Activated T-cell treated with anti-CD3 and anti-CD28 coated beads, Interleukin-2, amount 50 U/mL, for 72 hours (primary cell): Measurements from ENCODE around the gene EYA2. TPM values are rescaled to one million over a fixed set of nuclear protein-coding genes. Genes with fewer than 3 reads are reported as not detected.
"Not testable (repeated sequence)": the region's sequence is repeated elsewhere in the genome, so short reads cannot be mapped to it uniquely, and the experiment has no call there.

Source experiments
- ATAC-seq, 2 donors: fragments of 150-1000 bp; cut with Tn5 transposase; replicated peaks in 1 of 2; 2 replicates each; pipeline ENCODE4 v1.10.0; 2021; ENCODE audit warnings: moderate library complexity in 2 of 2, mild to moderate bottlenecking in 1 of 2
- DNase-seq, 2 donors: peaks; one replicate each; pipeline ENCODE4 v3.0.0; 2021 to 2022; ENCODE audit warnings: mixed read lengths in 1 of 2
- H3K27ac Mint-ChIP-seq: one replicate; pipeline ENCODE4 v1.8.0; 2022; ENCODE audit warnings: mild to moderate bottlenecking, moderate library complexity, mixed read lengths
- H3K27me3 Mint-ChIP-seq: one replicate; pipeline ENCODE4 v1.8.0; 2022; ENCODE audit warnings: low read depth, mixed read lengths
- H3K36me3 Mint-ChIP-seq, 2 donors: one replicate each; pipeline ENCODE4 v1.8.0; 2022; ENCODE audit warnings: mixed read lengths in 2 of 2, mild to moderate bottlenecking in 1 of 2; ENCODE audit not compliant: insufficient read depth in 2 of 2
- H3K4me1 Mint-ChIP-seq: one replicate; pipeline ENCODE4 v1.8.0; 2022; ENCODE audit warnings: low read depth, mixed read lengths
- H3K4me3 Mint-ChIP-seq, 2 donors: one replicate each; pipeline ENCODE4 v1.8.0; 2022; ENCODE audit warnings: mild to moderate bottlenecking in 2 of 2, mixed read lengths in 2 of 2, moderate library complexity in 2 of 2
- H3K9me3 Mint-ChIP-seq, 2 donors: one replicate each; pipeline ENCODE4 v1.8.0; 2022; ENCODE audit warnings: mixed read lengths in 2 of 2
- total RNA-seq, 2 donors: library from RNA; stranded (reverse); gene quantifications; one replicate each; pipeline ENCODE4 v1.2.3, GENCODE V29; 2022

EYA2 gene
- total RNA-seq, 2 donors from 2014 or later, result 0.12 TPM; not detected in 1

DNA sequence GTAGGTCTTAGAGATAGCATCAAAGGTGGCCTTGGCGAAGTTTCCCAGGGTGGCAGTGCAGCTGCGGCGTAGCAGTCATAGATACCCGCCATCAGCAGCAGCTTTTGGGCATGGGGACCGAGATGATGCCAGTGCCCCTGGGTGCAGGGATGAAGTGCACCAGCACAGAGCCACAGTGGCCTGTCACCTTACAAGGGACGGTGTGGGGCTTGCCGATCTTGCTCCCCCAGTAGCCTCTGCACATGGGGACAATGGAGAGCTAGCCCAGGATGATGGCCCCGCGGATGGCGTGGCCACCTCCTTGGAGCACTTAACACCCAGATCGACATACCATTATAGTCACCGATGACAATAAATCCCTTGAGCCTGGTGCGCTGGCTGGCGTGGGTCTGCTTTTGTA is 266.3 kb downstream of the EYA2 start:
- no peak overlapping the region for H3K4me3 Mint-ChIP-seq
- H3K9me3 Mint-ChIP-seq, result no peaks in the 10 kb centered on the region
- H3K27me3 Mint-ChIP-seq, result peaks cover 20% of the 10 kb centered on the region
- DNase-seq, result no peak
- no peaks in the 10 kb centered on the region for H3K4me1 Mint-ChIP-seq
- H3K36me3 Mint-ChIP-seq, result no peaks in the 10 kb centered on the region
- no peak for ATAC-seq
- no peak overlapping the region for H3K27ac Mint-ChIP-seq

DNA sequence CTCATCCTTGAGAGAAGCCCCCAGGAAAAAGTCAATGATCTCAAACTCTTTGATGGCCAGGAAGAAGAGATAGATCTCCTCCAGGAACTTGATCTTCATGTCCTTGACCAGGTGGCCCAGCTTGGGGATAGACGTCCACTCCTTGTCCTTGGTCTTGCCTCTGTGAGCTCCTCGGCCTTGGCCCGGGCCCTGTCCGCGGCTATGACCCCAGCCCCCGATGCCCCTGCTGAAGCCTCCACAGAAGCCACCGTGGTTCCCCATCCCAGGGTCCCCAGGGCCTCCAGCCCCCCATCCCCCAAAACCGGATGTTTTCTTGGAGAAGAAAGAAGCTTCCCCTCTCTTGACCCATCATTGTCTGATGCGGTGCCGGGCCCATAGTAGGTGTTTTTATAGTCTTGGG is 266.8 kb downstream of the EYA2 start:
- ATAC-seq (no peak), DNase-seq (no peak)
- no peak overlapping the region for H3K4me3 Mint-ChIP-seq
- H3K27ac Mint-ChIP-seq, result no peak overlapping the region
- H3K9me3 Mint-ChIP-seq, result no peaks in the 10 kb centered on the region
- H3K36me3 Mint-ChIP-seq, result no peaks in the 10 kb centered on the region
- no peaks in the 10 kb centered on the region for H3K4me1 Mint-ChIP-seq
- H3K27me3 Mint-ChIP-seq, result peaks cover 16% of the 10 kb centered on the region

DNA sequence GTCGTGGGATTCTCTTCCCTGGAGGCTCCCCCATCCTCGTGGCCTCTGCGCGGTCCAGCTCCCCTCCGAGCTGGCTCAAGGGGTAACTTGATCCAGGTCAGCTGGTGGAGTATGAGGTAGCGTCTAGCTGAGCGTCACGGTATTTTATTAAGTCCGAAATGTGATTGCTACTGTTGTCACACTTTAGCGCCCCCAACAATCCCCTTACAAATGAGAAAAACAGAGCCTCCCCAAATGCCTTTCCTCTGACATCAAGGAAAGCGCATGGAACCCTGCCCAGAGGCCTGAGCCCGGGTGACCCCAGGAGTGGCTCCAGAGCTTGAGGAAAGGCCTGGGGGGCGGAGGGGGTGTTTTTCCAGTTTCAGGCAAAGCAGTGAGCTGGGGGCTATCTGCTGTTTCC is 269.5 kb downstream of the EYA2 start:
- Mint-ChIP-seq H3K9me3 (no peaks in the 10 kb centered on the region), H3K36me3 (no peaks in the 10 kb centered on the region), H3K4me3 (no peak overlapping the region), H3K27me3 (peaks cover 19% of the 10 kb centered on the region), H3K4me1 (no peaks in the 10 kb centered on the region), H3K27ac (no peak overlapping the region)
- DNase-seq (no peak), ATAC-seq (no peak)

DNA sequence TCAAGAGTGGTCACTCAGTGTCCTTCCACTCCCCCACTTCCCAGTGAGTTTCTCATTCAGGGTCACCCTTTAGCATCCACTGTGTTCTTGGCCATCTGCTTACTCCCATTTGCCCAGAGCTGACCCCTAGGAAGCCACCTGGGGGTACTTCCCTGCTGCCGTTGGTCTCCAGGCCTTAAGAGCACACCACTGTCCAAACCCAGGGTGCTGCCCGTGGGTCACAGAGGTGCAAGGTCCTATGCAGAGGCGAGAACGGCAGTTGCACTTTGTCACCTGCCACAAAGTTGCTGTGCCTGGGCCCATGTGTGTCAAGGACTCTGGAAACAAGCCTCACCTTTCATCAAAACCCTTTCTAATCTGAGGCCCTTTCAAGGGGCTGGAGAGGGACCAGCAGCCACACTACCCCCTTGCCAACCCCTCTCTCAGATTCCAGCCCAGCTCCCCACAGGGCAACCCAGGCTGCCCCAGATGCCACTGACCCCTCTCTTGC is 270.8 kb downstream of the EYA2 start:
- ATAC-seq, result no peak
- Mint-ChIP-seq H3K4me3 (no peak overlapping the region), H3K9me3 (no peaks in the 10 kb centered on the region), H3K27me3 (peaks cover 26% of the 10 kb centered on the region), H3K36me3 (no peaks in the 10 kb centered on the region), H3K27ac (no peak overlapping the region), H3K4me1 (no peaks in the 10 kb centered on the region)
- DNase-seq, result no peak

DNA sequence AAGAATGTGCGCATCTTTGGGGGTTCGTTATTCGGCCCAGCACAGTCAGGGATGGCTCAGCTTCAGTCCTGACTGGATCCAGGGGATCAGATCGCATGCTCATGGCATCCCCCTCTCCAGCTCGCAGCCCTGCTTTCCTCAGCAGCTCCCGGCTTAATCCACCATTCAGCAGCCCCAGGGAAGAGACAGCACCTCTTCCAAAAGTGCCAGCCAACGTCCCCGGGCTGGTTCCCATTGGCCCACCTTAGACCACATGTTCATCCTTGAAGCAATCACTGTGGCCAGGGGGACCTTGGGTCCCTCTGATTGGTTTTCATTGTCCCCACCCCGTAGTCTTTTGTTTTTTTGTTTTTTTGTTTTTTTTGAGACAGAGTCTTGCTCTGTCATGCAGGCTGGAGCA is 273.2 kb downstream of the EYA2 start:
- H3K4me3 Mint-ChIP-seq, result no peak overlapping the region
- H3K27ac Mint-ChIP-seq, result no peak overlapping the region
- DNase-seq (no peak), ATAC-seq (no peak)
- no peaks in the 10 kb centered on the region for H3K4me1 Mint-ChIP-seq
- no peaks in the 10 kb centered on the region for H3K36me3 Mint-ChIP-seq
- H3K9me3 Mint-ChIP-seq, result no peaks in the 10 kb centered on the region
- peaks cover 34% of the 10 kb centered on the region for H3K27me3 Mint-ChIP-seq

DNA sequence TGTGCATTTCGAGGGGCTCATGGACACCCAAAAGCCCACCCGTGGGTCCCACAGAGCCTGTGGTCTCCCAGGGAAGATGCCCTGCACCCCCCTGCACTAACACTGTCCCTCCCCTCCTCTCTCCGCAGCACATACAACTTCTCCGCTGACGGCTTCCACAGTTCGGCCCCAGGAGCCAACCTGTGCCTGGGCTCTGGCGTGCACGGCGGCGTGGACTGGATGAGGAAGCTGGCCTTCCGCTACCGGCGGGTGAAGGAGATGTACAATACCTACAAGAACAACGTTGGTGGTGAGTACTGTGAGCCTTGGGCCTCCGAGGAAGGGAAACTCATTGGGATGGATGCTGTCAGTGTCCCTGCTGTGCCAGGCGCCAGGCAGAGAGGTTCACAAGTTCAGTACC is 277.9 kb downstream of the EYA2 start:
- H3K4me3 Mint-ChIP-seq, result no peak overlapping the region
- no peak overlapping the region for H3K27ac Mint-ChIP-seq
- DNase-seq, result no peak
- ATAC-seq, result no peak
- no peaks in the 10 kb centered on the region for H3K9me3 Mint-ChIP-seq
- H3K27me3 Mint-ChIP-seq, result peaks cover 30% of the 10 kb centered on the region
- H3K36me3 Mint-ChIP-seq, result no peaks in the 10 kb centered on the region
- no peaks in the 10 kb centered on the region for H3K4me1 Mint-ChIP-seq

DNA sequence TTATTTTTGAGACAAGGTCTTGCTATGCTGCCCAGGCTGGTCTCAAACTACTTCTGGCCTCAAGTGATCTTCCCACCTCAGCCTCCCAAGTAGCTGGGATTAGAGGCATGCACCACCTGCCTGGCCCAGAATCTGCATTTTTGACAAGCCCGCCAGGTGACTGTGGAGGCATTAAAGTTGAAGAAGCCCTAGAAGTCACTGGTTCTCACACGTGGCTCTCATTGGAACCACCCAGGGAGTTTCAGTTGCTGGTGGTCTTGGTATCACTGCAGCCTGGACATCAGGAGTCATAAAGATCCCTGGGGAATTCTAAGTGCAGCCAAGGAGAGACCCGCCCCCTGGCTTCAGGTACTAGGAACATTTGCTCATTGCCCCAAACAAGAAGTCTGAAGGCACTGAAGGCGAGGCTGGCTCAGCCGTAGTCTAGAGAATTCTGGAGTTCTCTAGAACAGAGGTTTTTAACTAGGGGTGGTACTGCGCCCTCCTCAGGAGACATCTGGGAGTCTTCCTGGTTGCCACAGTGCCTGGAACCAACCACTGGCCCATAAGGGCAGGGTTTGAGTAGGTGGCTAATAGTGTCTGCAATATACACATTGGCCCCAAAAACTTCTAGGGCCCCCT is 279.1 kb downstream of the EYA2 start:
- H3K4me1 Mint-ChIP-seq, result no peaks in the 10 kb centered on the region

DNA sequence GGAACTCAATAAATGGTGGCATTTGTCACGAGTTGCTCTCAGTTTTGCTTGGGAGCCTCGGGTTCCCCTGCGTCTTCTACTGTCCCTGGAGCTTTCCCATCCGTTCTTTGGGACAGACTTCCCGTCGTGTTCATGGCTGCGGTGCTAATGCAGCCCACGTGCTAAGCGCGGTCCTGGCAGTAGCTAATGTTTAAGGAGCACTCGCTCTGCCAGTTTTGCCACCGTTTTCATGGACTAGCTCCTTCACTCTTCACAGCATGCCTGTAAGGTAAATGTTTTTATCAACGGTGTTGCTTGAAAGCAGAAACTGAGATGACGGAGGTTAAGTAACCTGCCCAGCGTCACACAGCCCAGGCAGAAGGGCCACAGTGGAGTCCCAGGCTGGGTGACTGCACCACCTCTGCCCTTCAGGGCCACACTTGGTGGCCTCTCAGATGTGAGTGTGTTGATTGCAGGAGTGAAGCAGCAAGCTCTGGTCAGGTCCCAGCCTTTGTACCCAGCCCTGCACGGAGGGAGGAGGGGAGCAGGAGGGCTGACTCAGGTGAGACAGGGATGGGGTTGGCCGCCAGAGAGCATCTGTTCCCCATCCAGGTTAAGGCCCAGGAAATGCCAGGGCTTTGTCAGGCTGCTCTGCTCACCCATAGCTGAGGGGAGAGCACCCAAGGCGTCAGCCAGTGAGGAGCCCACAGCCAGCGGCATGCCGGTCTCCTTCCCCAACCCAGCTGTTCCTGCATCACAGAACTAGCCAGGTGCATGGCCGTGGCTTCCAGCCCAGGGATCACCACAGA is 280.0 kb downstream of the EYA2 start:
- ATAC-seq (no peak), DNase-seq (no peak)
- Mint-ChIP-seq H3K4me1 (no peaks in the 10 kb centered on the region), H3K27ac (no peak overlapping the region), H3K4me3 (no peak overlapping the region), H3K27me3 (peaks cover 10% of the 10 kb centered on the region), H3K36me3 (no peaks in the 10 kb centered on the region), H3K9me3 (peaks cover 0 to 2% of the 10 kb centered on the region in 2 donors)

More for the DNA sequence above, 279.1 kb downstream of the EYA2 start:
- Mint-ChIP-seq H3K4me3 (no peak overlapping the region), H3K9me3 (no peaks in the 10 kb centered on the region), H3K27ac (no peak overlapping the region), H3K36me3 (no peaks in the 10 kb centered on the region), H3K27me3 (peaks cover 19% of the 10 kb centered on the region)
- DNase-seq, result no peak
- no peak for ATAC-seq

DNA sequence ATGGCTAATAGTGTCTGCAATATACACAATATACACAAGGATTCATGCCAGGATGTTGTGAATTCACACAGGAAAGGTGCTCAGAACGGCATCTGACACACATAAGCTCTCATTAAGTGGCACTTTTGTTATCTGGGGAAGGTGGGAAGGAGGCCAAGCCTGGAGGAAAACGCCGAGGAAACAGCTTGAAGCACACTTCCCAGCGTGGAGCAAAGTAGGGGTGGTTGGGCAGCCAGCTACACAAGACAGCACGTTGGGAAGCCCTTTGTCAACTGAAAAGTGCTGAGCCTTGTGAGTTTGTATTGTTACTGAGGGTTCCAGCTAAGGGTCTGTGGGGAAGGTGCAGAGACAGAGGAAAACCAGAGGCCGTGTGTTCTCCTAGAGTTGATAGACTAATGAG is 280.9 kb downstream of the EYA2 start:
- ATAC-seq (no peak), DNase-seq (no peak)
- H3K27ac Mint-ChIP-seq, result no peak overlapping the region
- H3K27me3 Mint-ChIP-seq, result peaks cover 8% of the 10 kb centered on the region
- no peak overlapping the region for H3K4me3 Mint-ChIP-seq
- no peaks in the 10 kb centered on the region for H3K4me1 Mint-ChIP-seq
- H3K36me3 Mint-ChIP-seq, result no peaks in the 10 kb centered on the region
- peaks cover 0 to 2% of the 10 kb centered on the region in 2 donors for H3K9me3 Mint-ChIP-seq

DNA sequence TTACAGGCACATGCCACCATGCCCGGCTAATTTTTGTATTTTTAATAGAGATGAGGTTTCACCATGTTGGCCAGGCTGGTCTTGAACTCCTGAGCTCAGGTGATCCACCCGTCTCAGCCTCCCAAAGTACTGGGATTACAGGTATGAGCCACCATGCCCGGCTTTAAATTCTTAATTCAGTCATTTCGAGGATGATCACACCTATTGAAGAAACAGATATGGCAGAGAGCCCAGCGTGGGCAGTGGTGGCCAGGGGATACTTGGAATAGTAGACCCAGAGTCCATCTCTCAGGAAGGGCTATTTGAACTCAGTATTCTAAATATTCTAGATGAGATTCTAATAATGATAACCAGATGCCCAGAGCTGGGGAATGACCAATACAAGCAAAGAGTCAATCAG is 281.6 kb downstream of the EYA2 start:
- H3K36me3 Mint-ChIP-seq, H3K9me3 Mint-ChIP-seq, H3K27ac Mint-ChIP-seq, H3K4me3 Mint-ChIP-seq, H3K4me1 Mint-ChIP-seq, DNase-seq, ATAC-seq, H3K27me3 Mint-ChIP-seq: not testable (repeated sequence)

DNA sequence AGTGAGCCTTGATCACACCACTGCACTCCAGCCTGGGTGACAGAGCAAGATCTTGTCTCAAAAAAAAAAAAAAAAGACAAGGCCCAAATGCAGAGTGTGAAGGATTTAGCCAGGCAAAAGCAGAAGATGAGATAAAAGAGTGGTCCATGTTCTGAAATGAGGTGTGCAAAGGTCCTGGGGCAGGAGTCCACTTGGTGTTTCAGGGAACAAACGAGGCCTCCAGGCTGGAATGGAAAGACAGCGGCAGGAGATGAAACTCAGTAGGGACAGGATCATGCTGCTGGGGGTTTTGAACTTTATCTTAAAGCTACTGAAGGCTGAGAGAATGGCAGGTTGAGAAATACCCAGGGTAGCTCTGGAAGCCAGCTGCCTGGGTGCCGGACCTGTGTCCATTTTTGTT is 283.6 kb downstream of the EYA2 start:
- H3K4me1 Mint-ChIP-seq, result no peaks in the 10 kb centered on the region
- H3K4me3 Mint-ChIP-seq, result no peak overlapping the region
- no peaks in the 10 kb centered on the region for H3K36me3 Mint-ChIP-seq
- no peak for DNase-seq
- H3K27me3 Mint-ChIP-seq, result no peaks in the 10 kb centered on the region
- no peak overlapping the region for H3K27ac Mint-ChIP-seq
- no peak for ATAC-seq
- peaks cover 0 to 2% of the 10 kb centered on the region in 2 donors for H3K9me3 Mint-ChIP-seq

DNA sequence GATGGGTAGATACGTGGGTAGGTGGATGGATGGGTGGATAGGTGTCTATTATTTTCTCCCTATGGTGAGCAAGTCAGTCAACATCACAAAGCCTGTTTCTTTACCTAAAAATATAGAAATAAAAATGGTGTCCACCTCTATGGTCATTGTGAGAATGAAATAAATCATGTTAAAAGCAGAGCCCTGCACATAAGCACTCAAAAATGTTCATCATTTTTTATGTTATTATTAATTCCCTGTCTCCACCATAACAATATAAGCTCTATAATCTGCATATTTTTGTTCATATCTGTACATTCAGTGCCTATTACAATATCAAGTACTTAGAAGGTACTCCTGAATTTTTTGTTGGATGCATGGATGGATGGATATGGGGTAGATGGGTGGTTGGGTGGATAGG is 284.2 kb downstream of the EYA2 start:
- no peak for ATAC-seq
- DNase-seq, result no peak
- H3K9me3 Mint-ChIP-seq, result peaks cover 0 to 2% of the 10 kb centered on the region in 2 donors
- H3K36me3 Mint-ChIP-seq, result no peaks in the 10 kb centered on the region
- no peak overlapping the region for H3K4me3 Mint-ChIP-seq
- no peak overlapping the region for H3K27ac Mint-ChIP-seq
- H3K4me1 Mint-ChIP-seq, result no peaks in the 10 kb centered on the region
- H3K27me3 Mint-ChIP-seq, result no peaks in the 10 kb centered on the region

DNA sequence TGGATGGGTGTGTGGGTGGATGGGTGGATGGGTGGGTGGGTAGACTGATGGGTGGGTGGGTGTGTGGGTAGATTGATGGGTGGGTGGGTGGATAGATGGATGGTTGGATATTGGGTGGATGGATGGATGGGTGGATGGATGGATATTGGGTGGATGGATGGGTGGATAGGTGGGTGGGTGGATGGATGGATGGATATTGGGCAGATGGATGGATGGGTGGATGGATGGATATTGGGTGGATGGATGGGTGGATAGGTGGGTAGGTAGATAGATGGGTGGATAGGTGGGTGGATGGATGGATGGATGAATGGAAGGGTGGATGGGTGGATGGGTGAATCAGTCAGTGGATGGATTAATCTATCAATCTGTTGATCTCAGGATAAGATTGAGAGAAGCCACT is 284.6 kb downstream of the EYA2 start:
- Mint-ChIP-seq H3K36me3 (no peaks in the 10 kb centered on the region), H3K27me3 (no peaks in the 10 kb centered on the region), H3K4me1 (no peaks in the 10 kb centered on the region), H3K9me3 (peaks cover 0 to 2% of the 10 kb centered on the region in 2 donors), H3K27ac (no peak overlapping the region), H3K4me3 (no peak overlapping the region)
- DNase-seq (no peak), ATAC-seq (no peak)
